NT2/D1 (cell line): ENCODE measurements around the gene PAH.
"Not testable (repeated sequence)": the region's sequence is repeated elsewhere in the genome, so short reads cannot be mapped to it uniquely, and the experiment has no call there.

Source experiments
- DNase-seq: peaks from one replicate; pipeline ENCODE4 v3.0.0-alpha.2; 2011; ENCODE audit warnings: low read depth, low spot score
- H3K27me3 ChIP-seq: 2 replicates; pipeline ENCODE4 v1.6.0; 2011; ENCODE audit warnings: mild to moderate bottlenecking; ENCODE audit not compliant: insufficient read length, insufficient read depth
- H3K36me3 ChIP-seq: 2 replicates; pipeline ENCODE4 v1.6.1; 2011; ENCODE audit warnings: mild to moderate bottlenecking, low read length, mixed read lengths; ENCODE audit not compliant: insufficient read depth, insufficient read length
- H3K4me1 ChIP-seq: 2 replicates; pipeline ENCODE4 v1.5.1; 2011; ENCODE audit not compliant: insufficient read depth, insufficient read length
- H3K4me3 ChIP-seq: 2 replicates; pipeline ENCODE4 v1.5.1; 2011; ENCODE audit warnings: low read depth; ENCODE audit not compliant: insufficient read length
- H3K9ac ChIP-seq: 2 replicates; pipeline ENCODE4 v1.6.0; 2011; ENCODE audit warnings: low read depth; ENCODE audit not compliant: insufficient read length
- H3K9me3 ChIP-seq: 2 replicates; pipeline ENCODE4 v1.5.1; 2011; ENCODE audit warnings: mild to moderate bottlenecking, low read length; ENCODE audit not compliant: insufficient read depth
- SUZ12 ChIP-seq: IDR thresholded peaks from 2 replicates; pipeline ENCODE4 v1.6.1; 2011; ENCODE audit not compliant: insufficient read length, insufficient read depth; ENCODE audit errors: extremely low read depth
- YY1 ChIP-seq: IDR thresholded peaks from 2 replicates; pipeline ENCODE4 v1.6.1; 2011; ENCODE audit not compliant: insufficient read length, insufficient read depth
- ZNF274 ChIP-seq: IDR thresholded peaks from 2 replicates; pipeline ENCODE4 v1.6.1; 2011; ENCODE audit warnings: mild to moderate bottlenecking, low read depth, low read length

Gene PAH

GRCh38 chr12:102847131-102847530 is 69.9 kb downstream of the PAH start:
- TF ChIP-seq YY1 = no peak
- no peak for TF ChIP-seq ZNF274
- no peak for TF ChIP-seq SUZ12
- Histone ChIP-seq H3K9me3 (no peaks in the 10 kb centered on the region), H3K4me3 (no peak overlapping the region), H3K9ac (no peak overlapping the region), H3K36me3 (no peaks in the 10 kb centered on the region), H3K4me1 (no peaks in the 10 kb centered on the region), H3K27me3 (no peaks in the 10 kb centered on the region)
- DNase-seq = no peak

GRCh38 chr12:102833687-102834441 is 83.2 kb downstream of the PAH start:
- H3K9ac ChIP-seq = no peak overlapping the region
- DNase-seq = peak; percentile 38
- H3K9me3 ChIP-seq = no peaks in the 10 kb centered on the region
- no peak overlapping the region for H3K4me3 ChIP-seq
- no peaks in the 10 kb centered on the region for H3K36me3 ChIP-seq
- H3K27me3 ChIP-seq = no peaks in the 10 kb centered on the region
- TF ChIP-seq YY1 (no peak), SUZ12 (no peak), ZNF274 (no peak)
- H3K4me1 ChIP-seq = no peaks in the 10 kb centered on the region

- H3K4me1 ChIP-seq, H3K4me3 ChIP-seq, H3K9me3 ChIP-seq, DNase-seq, H3K36me3 ChIP-seq, H3K9ac ChIP-seq, H3K27me3 ChIP-seq: not testable (repeated sequence)
These were observed 84.2 kb downstream of the PAH start for GRCh38 chr12:102832826-102833225.

- no peak overlapping the region for H3K4me3 ChIP-seq
- no peak for TF ChIP-seq YY1
- TF ChIP-seq SUZ12 = no peak
- TF ChIP-seq ZNF274 = no peak
- H3K27me3 ChIP-seq = peaks cover 36% of the 10 kb centered on the region
- H3K9ac ChIP-seq = no peak overlapping the region
- no peaks in the 10 kb centered on the region for H3K9me3 ChIP-seq
- no peaks in the 10 kb centered on the region for H3K36me3 ChIP-seq
- DNase-seq = peak; percentile 62
- H3K4me1 ChIP-seq = no peaks in the 10 kb centered on the region
These were observed 92.7 kb downstream of the PAH start for GRCh38 chr12:102824218-102824835.

GRCh38 chr12:102821149-102821548 is 95.9 kb downstream of the PAH start:
- Histone ChIP-seq H3K4me3 (no peak overlapping the region), H3K9me3 (no peaks in the 10 kb centered on the region), H3K9ac (no peak overlapping the region), H3K27me3 (peaks cover 33% of the 10 kb centered on the region), H3K4me1 (no peaks in the 10 kb centered on the region), H3K36me3 (no peaks in the 10 kb centered on the region)
- no peak for DNase-seq
- no peak for TF ChIP-seq ZNF274
- no peak for TF ChIP-seq YY1
- no peak for TF ChIP-seq SUZ12

- no peak overlapping the region for H3K9ac ChIP-seq
- H3K36me3 ChIP-seq = no peaks in the 10 kb centered on the region
- H3K9me3 ChIP-seq = no peaks in the 10 kb centered on the region
- no peaks in the 10 kb centered on the region for H3K4me1 ChIP-seq
- H3K4me3 ChIP-seq = no peak overlapping the region
- no peaks in the 10 kb centered on the region for H3K27me3 ChIP-seq
- no peak for TF ChIP-seq ZNF274
- no peak for TF ChIP-seq YY1
- TF ChIP-seq SUZ12 = no peak
- DNase-seq = no peak
These were observed 100.1 kb downstream of the PAH start for GRCh38 chr12:102816816-102817434.

- no peak overlapping the region for H3K9ac ChIP-seq
- no peaks in the 10 kb centered on the region for H3K27me3 ChIP-seq
- H3K4me3 ChIP-seq = no peak overlapping the region
- TF ChIP-seq YY1 = no peak
- TF ChIP-seq ZNF274 = no peak
- no peak for TF ChIP-seq SUZ12
- no peaks in the 10 kb centered on the region for H3K36me3 ChIP-seq
- DNase-seq = no peak
- H3K9me3 ChIP-seq = no peaks in the 10 kb centered on the region
- H3K4me1 ChIP-seq = no peaks in the 10 kb centered on the region
These were observed 102.2 kb downstream of the PAH start for GRCh38 chr12:102814691-102815367.
